MM.1S (cell line): ENCODE data around the gene MKLN1.

Experiments used
- DNase-seq: peaks from one replicate; pipeline ENCODE4 v3.0.0-alpha.2; 2015
- H2AFZ ChIP-seq: fragments of 300-600 bp; sonication (generic); 2 replicates; pipeline ENCODE4 v1.6.0; 2016; ENCODE audit warnings: antibody characterized with exemption, low read length
- H3F3A ChIP-seq: fragments of 300-600 bp; sonication (generic); 2 replicates; pipeline ENCODE4 v1.6.1; 2016; ENCODE audit warnings: mild to moderate bottlenecking, antibody characterized with exemption, low read length, moderate library complexity, mixed read lengths; ENCODE audit not compliant: insufficient read depth
- H3K27ac ChIP-seq: fragments of 300-600 bp; sonication (generic); 2 replicates; pipeline ENCODE4 v1.5.1; 2016; ENCODE audit warnings: mild to moderate bottlenecking, low read length
- H3K27me3 ChIP-seq: fragments of 300-600 bp; sonication (generic); replicated peaks from 2 replicates; pipeline ENCODE4 v1.6.0; 2016; ENCODE audit warnings: low read length; ENCODE audit not compliant: insufficient read depth
- H3K36me3 ChIP-seq: fragments of 300-600 bp; sonication (generic); replicated peaks from 2 replicates; pipeline ENCODE4 v1.6.1; 2016; ENCODE audit warnings: mild to moderate bottlenecking, low read length, mixed read lengths; ENCODE audit not compliant: insufficient read depth
- H3K4me1 ChIP-seq: fragments of 300-600 bp; sonication (generic); 2 replicates; pipeline ENCODE4 v1.6.1; 2016; ENCODE audit warnings: low read length, mixed read lengths
- H3K4me2 ChIP-seq: fragments of 300-600 bp; sonication (generic); 2 replicates; pipeline ENCODE4 v1.6.0; 2016; ENCODE audit warnings: low read depth, low read length
- H3K4me3 ChIP-seq: fragments of 300-600 bp; sonication (generic); 2 replicates; pipeline ENCODE4 v1.5.1; 2016; ENCODE audit warnings: low read length, mixed read lengths
- H3K79me2 ChIP-seq: fragments of 300-600 bp; sonication (generic); 2 replicates; pipeline ENCODE4 v1.6.1; 2016; ENCODE audit warnings: mixed run types, low read length, mixed read lengths
- H3K9ac ChIP-seq: fragments of 300-600 bp; sonication (generic); 2 replicates; pipeline ENCODE4 v1.6.1; 2016; ENCODE audit warnings: low read length, mixed read lengths
- H3K9me2 ChIP-seq: fragments of 300-600 bp; sonication (generic); replicated peaks from 2 replicates; pipeline ENCODE4 v1.6.1; 2016; ENCODE audit warnings: mild to moderate bottlenecking, low read length, mixed read lengths; ENCODE audit not compliant: insufficient read depth
- H3K9me3 ChIP-seq: fragments of 300-600 bp; sonication (generic); replicated peaks from 2 replicates; pipeline ENCODE4 v1.6.1; 2016; ENCODE audit warnings: mild to moderate bottlenecking, low read length, mixed read lengths; ENCODE audit not compliant: insufficient read depth
- H4K20me1 ChIP-seq: fragments of 300-600 bp; sonication (generic); 2 replicates; pipeline ENCODE4 v1.6.1; 2016; ENCODE audit warnings: mild to moderate bottlenecking, low read length, moderate library complexity, mixed read lengths; ENCODE audit not compliant: insufficient read depth
- EZH2 ChIP-seq: fragments of 300-600 bp; sonication (generic); optimal IDR thresholded peaks from 2 replicates; pipeline ENCODE3; 2017; ENCODE audit warnings: low read depth, mild to moderate bottlenecking, antibody characterized with exemption, low read length, mixed read lengths
- EZH2phosphoT487 ChIP-seq: fragments of 300-600 bp; sonication (generic); IDR thresholded peaks from 2 replicates; pipeline ENCODE4 v1.6.1; 2018; ENCODE audit warnings: antibody characterized with exemption, low read length
- TF ChIP-seq, protein P1 (sequence below): fragments of 300-600 bp; sonication (generic); IDR thresholded peaks from 2 replicates; pipeline ENCODE4 v1.5.1; 2016; ENCODE audit warnings: antibody characterized with exemption, low read length, mixed read lengths

MKLN1 gene

DNA sequence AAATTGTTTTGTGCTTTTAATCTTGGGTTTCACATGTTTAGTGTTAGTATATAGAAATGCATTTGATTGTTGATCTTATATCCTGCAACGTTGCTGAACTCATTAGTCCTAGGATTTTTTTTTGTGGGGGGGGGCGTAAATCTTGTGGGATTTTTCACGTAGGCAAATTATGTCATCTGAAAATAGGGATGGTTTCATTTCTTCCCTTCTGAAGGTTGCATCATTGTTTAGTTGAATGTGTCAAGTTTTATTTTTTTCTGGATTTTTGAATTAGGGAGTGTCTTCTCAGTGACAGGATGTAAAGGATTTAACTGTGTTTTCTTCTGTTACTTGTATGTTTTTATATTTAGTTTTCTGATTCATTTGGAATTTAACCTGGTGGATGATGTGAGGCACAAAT is 26.7 kb downstream of the MKLN1 start:
- H2AFZ ChIP-seq: no peak overlapping the region
- H3K27ac ChIP-seq: no peak overlapping the region
- no peak for DNase-seq
- H3K4me3 ChIP-seq: no peak overlapping the region
- H3F3A ChIP-seq: no peaks in the 10 kb centered on the region
- no peak overlapping the region for H3K9ac ChIP-seq
- no peaks in the 10 kb centered on the region for H3K9me2 ChIP-seq
- no peaks in the 10 kb centered on the region for H3K27me3 ChIP-seq
- no peaks in the 10 kb centered on the region for H3K9me3 ChIP-seq
- H3K4me2 ChIP-seq: no peak overlapping the region
- H3K79me2 ChIP-seq: peaks cover 97% of the 10 kb centered on the region
- H4K20me1 ChIP-seq: peaks cover 4% of the 10 kb centered on the region; the same call in 1 of the 2 replicates
- TF ChIP-seq, protein P1, sequence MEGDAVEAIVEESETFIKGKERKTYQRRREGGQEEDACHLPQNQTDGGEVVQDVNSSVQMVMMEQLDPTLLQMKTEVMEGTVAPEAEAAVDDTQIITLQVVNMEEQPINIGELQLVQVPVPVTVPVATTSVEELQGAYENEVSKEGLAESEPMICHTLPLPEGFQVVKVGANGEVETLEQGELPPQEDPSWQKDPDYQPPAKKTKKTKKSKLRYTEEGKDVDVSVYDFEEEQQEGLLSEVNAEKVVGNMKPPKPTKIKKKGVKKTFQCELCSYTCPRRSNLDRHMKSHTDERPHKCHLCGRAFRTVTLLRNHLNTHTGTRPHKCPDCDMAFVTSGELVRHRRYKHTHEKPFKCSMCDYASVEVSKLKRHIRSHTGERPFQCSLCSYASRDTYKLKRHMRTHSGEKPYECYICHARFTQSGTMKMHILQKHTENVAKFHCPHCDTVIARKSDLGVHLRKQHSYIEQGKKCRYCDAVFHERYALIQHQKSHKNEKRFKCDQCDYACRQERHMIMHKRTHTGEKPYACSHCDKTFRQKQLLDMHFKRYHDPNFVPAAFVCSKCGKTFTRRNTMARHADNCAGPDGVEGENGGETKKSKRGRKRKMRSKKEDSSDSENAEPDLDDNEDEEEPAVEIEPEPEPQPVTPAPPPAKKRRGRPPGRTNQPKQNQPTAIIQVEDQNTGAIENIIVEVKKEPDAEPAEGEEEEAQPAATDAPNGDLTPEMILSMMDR: no peak
- TF ChIP-seq EZH2 (no peak), EZH2phosphoT487 (no peak)
- peaks cover 16% of the 10 kb centered on the region for H3K4me1 ChIP-seq
- H3K36me3 ChIP-seq: 0 out of 2 replicates have a peak, but pooled peaks cover 3% of the 10 kb centered on the region

DNA sequence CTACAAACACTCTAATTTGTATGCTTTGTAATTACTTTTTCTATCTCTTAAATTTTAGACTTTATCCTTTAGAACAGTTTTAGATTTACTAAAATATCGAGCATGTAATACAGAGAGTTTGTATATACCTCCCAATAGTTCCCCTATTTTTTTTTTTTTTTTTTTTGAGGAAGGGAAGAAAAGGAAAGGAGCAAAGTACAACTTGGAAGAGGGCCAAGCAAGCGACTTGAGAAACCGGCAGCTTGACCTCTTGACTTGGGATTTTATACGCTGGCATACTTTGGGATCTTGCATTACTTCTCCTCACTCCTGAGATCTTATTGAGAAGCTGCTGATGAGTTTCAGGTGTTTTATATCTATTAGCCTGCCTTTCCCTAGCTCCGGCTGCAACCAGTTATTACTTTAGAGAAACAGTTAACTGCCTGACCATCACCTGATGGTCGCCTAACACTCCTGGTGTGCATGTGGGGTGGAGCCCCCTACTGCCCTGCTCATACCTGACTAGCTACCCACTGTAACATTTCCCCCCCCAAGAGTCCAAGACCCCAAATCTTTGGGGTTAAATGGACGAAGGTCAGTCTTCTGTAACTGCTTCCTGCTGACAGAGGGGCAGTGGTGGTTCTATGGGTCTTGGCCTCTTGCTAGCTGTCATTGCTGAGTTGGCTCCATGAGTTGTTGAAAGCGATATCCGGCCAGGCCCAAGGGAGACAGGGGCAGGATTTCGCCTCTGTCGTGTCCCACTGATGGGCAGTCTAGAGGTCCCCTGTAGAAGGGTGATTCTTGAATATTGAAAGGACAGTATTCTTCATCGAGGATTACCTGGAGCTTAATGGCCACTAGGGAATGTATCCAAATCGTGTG is 28.5 kb downstream of the MKLN1 start:
- Histone ChIP-seq H3K27ac (no peak overlapping the region), H3K4me3 (no peak overlapping the region), H3K9me2 (no peaks in the 10 kb centered on the region), H3K27me3 (no peaks in the 10 kb centered on the region), H3K4me2 (no peak overlapping the region), H3F3A (no peaks in the 10 kb centered on the region), H3K9me3 (no peaks in the 10 kb centered on the region), H2AFZ (no peak overlapping the region), H3K36me3 (no peaks in the 10 kb centered on the region), H3K79me2 (peaks cover 99% of the 10 kb centered on the region), H4K20me1 (peaks cover 12% of the 10 kb centered on the region), H3K9ac (no peak overlapping the region), H3K4me1 (peaks cover 25% of the 10 kb centered on the region)
- TF ChIP-seq EZH2 (no peak), EZH2phosphoT487 (no peak)
- TF ChIP-seq, protein P1: no peak
- DNase-seq: no peak

DNA sequence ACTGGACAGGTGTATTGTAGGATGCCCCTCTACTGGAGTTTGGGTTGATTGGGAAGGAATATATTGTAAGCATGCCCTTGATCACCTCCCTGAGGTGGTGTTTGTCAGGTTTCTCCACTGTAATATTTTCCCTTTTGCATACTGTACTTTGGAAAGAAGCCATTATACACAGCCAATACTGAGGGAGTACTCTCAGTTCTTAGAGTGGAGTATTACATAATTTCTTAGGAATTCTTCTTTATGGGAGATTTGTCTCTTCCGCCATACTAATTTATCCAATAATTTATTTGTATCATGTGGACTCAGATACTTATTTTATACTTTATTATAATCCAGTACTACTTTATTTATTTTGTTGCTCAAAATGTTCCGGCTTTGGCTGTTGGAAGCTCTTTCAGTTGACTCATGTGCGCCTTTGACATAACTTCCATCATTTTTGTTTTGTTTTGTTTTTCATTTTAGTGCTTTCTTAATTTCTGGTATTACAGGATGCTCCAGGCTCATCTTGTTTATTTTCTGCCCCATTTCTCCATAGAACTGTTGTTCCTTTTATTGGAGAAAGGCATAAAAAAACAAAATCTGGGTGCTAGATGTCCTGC is 29.7 kb downstream of the MKLN1 start:
- Histone ChIP-seq H3K4me2 (no peak overlapping the region), H3K4me3 (no peak overlapping the region), H3K9me2 (no peaks in the 10 kb centered on the region), H3K9ac (no peak overlapping the region), H2AFZ (no peak overlapping the region), H3K36me3 (no peaks in the 10 kb centered on the region), H3F3A (no peaks in the 10 kb centered on the region), H3K27ac (no peak overlapping the region), H3K4me1 (peaks cover 25% of the 10 kb centered on the region), H3K9me3 (no peaks in the 10 kb centered on the region), H3K79me2 (peaks cover 99% of the 10 kb centered on the region), H4K20me1 (peaks cover 12% of the 10 kb centered on the region), H3K27me3 (no peaks in the 10 kb centered on the region)
- TF ChIP-seq EZH2: no peak
- TF ChIP-seq EZH2phosphoT487: no peak
- TF ChIP-seq, protein P1: no peak
- no peak for DNase-seq
